HG03342 (cell line): ENCODE results near the gene NKX2-2.
A peak's percentile ranks its signal among the peaks of the same experiment; 100 is the strongest.
"Not testable (repeated sequence)": the region's sequence is repeated elsewhere in the genome, so short reads cannot be mapped to it uniquely, and the experiment has no call there.

Experiments
- ATAC-seq: cut with Tn5 transposase; IDR thresholded peaks from one replicate; pipeline ENCODE4 v1.9.1; 2021; ENCODE audit warnings: mild to moderate bottlenecking, moderate library complexity; ENCODE audit not compliant: unreplicated experiment

The NKX2-2 gene

GRCh38 chr20:21509597-21510371, 4.1 kb downstream of the NKX2-2 start:
- no peak for ATAC-seq

GRCh38 chr20:21509079-21509596, 4.7 kb downstream of the NKX2-2 start:
- no peak for ATAC-seq

- no peak for ATAC-seq
Measured at GRCh38 chr20:21508230-21509078, 5.4 kb downstream of the NKX2-2 start.

GRCh38 chr20:21507400-21508229, 6.2 kb downstream of the NKX2-2 start:
- no peak for ATAC-seq

GRCh38 chr20:21505810-21506530, 7.9 kb downstream of the NKX2-2 start:
- ATAC-seq, result peak; percentile 39

GRCh38 chr20:21505161-21505809, 8.6 kb downstream of the NKX2-2 start:
- ATAC-seq, result peak; percentile 31

GRCh38 chr20:21504323-21504722, 9.5 kb downstream of the NKX2-2 start:
- no peak for ATAC-seq

GRCh38 chr20:21503345-21503744, 10.5 kb downstream of the NKX2-2 start:
- ATAC-seq, result peak; percentile 89

GRCh38 chr20:21501184-21501583, 12.7 kb downstream of the NKX2-2 start:
- ATAC-seq, result no peak

GRCh38 chr20:21500599-21500998, 13.3 kb downstream of the NKX2-2 start:
- ATAC-seq, result no peak

- ATAC-seq, result no peak
Measured at GRCh38 chr20:21499641-21500040, 14.2 kb downstream of the NKX2-2 start.

GRCh38 chr20:21498635-21499034, 15.2 kb downstream of the NKX2-2 start:
- no peak for ATAC-seq

- ATAC-seq, result no peak
Measured at GRCh38 chr20:21498195-21498594, 15.7 kb downstream of the NKX2-2 start.

GRCh38 chr20:21496452-21496851, 17.4 kb downstream of the NKX2-2 start:
- ATAC-seq, result no peak

GRCh38 chr20:21493049-21493448, 20.8 kb downstream of the NKX2-2 start:
- ATAC-seq, result no peak

- ATAC-seq, result no peak
Measured at GRCh38 chr20:21490105-21490504, 23.8 kb downstream of the NKX2-2 start.

GRCh38 chr20:21480144-21480543, 33.7 kb downstream of the NKX2-2 start:
- ATAC-seq, result not testable (repeated sequence)

GRCh38 chr20:21465799-21466198, 48.1 kb downstream of the NKX2-2 start:
- ATAC-seq, result no peak

- ATAC-seq, result no peak
Measured at GRCh38 chr20:21464916-21465315, 48.9 kb downstream of the NKX2-2 start.
